ENCODE measurements around the gene FHIT.
"Not testable (repeated sequence)": the region's sequence is repeated elsewhere in the genome, so short reads cannot be mapped to it uniquely, and the experiment has no call there.

Gene FHIT

DNA sequence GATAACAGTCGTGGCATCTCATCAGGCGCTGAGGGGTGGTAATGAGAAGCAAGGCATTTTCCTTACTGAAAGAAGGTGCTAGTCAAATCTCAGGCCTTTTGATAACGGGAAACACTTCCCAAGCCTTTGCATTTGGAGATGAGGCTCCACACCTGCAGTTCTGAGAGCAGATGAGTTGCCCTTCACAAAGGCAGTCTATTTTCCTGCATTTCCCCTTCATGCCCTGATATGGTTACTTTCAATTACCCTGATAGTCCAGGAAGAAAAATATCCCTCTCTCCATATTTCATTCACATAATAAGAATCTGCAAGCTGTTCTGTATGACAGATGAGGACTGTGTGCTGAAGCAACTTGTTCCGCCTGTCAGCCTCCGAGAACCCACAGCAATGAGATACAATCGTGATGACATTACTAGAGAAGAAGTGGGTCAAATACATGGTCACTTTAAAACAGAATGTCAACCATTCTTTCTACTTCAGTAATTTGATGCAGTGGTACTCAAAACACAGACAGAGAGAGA is 25.0 kb downstream of the FHIT start:
- DNase-seq (ENCODE audit: low read depth), result no peak

DNA sequence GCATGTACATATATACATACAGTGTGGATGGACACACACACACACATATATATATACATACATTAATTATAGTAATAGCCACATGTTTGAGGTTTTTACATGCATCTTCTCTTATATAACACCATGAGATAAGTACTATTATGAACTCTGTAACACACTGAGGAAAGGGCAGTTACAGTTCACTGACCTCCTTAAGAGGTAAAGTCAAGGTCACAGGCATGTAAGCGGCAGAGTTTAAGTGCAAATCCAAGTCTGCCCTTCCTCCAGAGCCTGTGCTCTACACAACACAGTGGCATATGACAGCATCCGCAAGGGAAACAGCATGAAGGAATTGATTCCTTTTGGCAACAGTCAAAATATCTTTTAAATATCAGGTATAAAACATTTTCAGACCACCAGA is 26.4 kb downstream of the FHIT start:
- DNase-seq (ENCODE audit: low read depth), result no peak

DNA sequence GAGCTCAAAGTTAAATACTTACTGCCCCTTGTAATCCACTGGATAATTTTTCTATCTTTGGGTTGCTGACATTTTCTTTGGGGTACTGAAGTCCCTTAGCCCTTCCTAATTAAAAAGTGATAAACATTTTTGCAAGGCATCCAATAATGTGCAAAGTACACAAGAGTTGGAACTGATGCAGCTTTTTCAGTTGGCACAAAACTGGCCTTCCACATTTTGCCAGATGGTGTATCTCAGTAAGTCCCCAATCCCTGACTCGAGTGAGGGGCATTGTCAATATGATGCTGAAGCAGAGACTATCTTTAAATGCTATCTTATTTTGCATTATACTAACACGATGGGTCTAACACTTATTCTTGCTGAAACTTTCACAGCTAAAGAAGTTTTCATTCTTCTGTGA is 27.8 kb downstream of the FHIT start:
- DNase-seq (ENCODE audit: low read depth), result no peak

DNA sequence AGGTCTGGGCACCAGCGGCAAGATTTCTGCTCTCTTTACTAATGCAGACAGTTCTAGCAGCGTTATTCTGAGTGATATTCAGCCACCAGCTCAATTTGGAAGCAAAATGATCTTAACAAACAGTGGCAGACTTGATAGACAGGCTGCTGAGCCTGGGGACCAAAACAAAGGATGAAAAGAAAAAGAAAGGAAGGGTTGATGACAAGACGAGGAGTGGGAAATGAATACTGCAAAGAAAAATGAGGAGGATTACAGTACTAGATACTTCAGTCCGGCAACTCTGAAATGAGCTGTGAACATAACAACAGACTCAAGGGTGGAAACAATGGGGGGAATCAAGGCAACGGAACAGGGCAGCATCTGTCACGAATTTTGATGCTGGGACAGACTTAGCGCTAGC is 28.8 kb downstream of the FHIT start:
- no peak for DNase-seq (ENCODE audit: low read depth)

GRCh38 chr3:61221759-61222362 is 29.4 kb downstream of the FHIT start:
- DNase-seq (ENCODE audit: low read depth), result no peak

GRCh38 chr3:61218504-61218903 is 32.7 kb downstream of the FHIT start:
- DNase-seq (ENCODE audit: low read depth), result no peak

GRCh38 chr3:61216171-61216570 is 35.1 kb downstream of the FHIT start:
- not testable (repeated sequence) for DNase-seq (ENCODE audit: low read depth)

DNA sequence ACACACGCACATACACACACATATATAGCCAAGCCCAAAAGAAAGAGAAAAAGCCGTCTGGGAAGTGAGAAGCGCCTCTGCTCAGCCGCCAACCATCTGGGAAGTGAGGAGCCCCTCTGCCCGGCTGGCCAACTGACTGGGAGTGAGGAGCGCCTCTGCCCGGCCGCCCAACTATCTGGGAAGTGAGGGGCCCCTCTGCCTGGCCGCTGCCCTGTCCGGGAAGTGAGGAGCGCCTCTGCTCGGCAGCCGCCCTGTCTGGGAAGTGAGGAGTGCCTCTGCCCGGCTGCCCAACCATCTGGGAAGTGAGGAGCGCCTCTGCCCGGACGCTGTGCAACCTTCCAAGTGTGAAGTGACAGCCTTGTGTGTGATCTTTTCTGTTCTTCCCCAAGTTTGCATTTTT is 49.2 kb downstream of the FHIT start:
- no peak for DNase-seq (ENCODE audit: low read depth)

DNA sequence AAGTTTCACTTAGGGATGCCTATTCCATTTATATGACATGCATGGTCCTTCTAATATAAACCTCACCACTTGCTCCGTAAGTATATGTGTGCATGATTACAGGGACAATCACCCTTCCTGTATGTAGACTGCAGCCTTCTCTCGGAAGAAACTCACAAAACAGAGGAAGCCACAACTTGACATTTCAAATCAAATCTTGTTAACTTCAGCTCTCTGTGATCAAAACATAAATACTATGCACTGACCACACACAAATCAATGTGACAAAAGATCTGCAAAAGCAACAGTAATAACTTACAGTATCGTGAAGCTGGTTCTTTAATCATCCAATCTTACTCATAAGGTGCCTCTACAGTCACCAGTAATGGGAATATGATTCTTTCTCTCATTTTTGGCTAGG is 50.2 kb downstream of the FHIT start:
- no peak for DNase-seq (ENCODE audit: low read depth)

DNA sequence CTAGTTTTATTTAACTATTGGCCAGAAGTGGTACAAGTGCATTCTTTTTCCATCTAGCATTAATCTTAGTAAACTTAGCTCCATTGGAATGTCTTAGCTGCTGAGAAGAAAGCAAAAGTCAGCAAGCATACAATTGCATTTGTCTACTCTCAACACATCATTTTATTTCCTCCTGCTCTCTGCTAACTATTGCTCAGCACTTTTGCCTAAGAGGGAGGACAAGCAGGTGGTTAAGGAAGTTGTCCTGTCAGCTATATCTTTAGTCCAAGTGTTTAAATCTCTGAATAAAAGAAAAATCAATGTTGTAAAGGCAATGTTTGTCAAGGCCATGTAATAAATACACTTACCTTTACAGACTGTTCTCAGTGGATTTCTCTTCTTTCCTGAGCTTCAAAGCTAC is 51.0 kb downstream of the FHIT start:
- DNase-seq (ENCODE audit: low read depth), result no peak

GRCh38 chr3:61199843-61200242 is 51.4 kb downstream of the FHIT start:
- DNase-seq (ENCODE audit: low read depth), result no peak

DNA sequence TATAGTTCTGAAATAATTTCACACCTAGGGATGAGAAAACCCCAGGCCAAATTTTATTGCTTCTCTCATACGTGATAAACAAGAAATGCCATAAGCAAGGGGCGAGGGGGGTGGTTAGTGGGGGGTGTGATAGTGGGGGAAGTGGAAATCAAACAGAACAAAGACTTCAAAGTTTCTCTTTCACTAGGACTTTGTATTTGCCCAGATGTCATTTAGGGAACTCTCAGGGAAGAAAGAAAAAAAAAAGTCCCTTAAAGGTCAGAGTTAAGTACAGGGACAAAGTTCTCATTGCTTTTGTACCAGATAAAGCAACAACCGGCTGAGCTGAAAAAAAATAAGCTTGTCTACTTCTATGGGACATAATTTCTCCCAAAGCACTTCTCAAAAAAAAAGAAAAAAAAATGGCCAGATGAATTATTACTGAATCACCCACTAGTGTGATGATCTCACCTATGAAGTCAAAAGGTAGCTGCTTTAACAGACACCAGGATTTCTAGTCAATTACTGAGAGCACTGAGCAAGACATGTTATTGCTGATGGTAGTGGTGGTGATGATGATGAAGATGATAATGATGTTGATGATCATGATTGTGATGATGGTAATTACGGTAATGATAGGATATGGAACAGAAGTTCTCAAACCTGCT is 56.2 kb downstream of the FHIT start:
- no peak for DNase-seq (ENCODE audit: low read depth)

- DNase-seq (ENCODE audit: low read depth), result no peak
Observed at GRCh38 chr3:61192222-61192621, 59.0 kb downstream of the FHIT start.

DNA sequence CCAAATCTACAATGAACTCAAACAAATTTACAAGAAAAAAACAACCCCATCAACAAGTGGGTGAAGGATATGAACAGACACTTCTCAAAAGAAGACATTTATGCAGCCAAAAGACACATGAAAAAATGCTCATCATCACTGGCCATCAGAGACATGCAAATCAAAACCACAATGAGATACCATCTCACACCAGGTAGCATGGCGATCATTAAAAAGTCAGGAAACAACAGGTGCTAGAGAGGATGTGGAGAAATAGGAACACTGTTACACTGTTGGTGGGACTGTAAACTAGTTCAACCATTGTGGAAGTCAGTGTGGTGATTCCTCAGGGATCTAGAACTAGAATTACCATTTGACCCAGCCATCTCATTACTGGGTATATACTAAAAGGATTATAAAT is 61.0 kb downstream of the FHIT start:
- not testable (repeated sequence) for DNase-seq (ENCODE audit: low read depth)

- no peak for DNase-seq (ENCODE audit: low read depth)
Observed at GRCh38 chr3:61186030-61186429, 65.2 kb downstream of the FHIT start.

DNA sequence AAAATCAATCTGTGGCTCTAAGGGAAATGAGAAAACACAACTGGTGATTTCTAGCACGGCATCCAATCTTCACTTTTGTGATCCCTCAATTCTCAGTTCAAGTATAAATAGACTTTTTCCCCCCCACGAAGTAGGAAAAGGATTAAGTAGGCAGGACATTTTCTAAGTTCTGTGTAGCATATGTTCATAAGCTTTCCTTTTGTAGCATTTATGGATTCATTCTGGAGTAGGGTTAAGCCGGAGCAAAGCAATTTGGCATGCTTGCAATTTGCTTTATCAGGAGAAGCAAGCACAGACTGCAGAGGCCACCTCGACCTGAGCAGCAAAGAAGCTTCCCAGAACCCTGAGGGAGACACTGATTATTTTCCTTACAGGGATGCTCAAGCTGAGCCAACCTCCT is 66.3 kb downstream of the FHIT start:
- DNase-seq (ENCODE audit: low read depth), result no peak

DNA sequence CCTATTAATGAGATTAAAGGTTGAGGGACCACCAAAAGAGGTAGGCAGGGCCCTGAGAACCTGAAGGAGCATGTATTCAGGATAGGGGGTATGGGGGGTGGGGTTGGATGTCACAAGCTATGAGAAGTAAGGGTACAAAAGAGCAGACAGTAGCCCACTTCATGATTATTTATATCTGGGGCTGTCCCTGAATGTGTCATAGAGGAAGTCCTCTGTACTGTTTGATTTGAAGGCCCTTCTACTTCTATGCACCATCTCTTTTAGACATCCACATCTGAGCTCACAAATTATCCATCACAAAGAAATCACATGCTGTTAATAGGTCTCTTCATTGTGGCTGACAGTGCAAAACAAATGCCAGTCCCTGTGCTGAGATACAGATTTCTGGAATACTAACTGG is 68.6 kb downstream of the FHIT start:
- DNase-seq (ENCODE audit: low read depth), result no peak

DNA sequence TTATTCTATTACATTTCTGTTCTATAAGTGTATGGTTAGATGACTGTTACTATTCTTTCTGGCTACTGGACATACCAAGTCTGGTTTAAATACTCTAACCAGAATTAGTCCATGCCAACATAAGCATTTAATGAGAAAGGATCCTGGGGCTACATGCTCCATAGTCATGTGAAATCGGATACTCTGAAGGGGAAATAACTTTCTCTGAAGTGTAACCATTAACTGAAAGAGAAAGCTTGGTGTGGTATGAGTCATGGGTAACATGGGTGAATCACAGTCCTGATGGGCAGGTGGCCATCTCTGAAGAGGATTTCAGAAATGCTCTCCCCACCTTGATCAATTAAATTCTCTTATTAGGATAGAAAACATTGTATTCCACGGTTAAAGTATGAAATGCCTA is 69.4 kb downstream of the FHIT start:
- peak; percentile 22 for DNase-seq (ENCODE audit: low read depth)

DNA sequence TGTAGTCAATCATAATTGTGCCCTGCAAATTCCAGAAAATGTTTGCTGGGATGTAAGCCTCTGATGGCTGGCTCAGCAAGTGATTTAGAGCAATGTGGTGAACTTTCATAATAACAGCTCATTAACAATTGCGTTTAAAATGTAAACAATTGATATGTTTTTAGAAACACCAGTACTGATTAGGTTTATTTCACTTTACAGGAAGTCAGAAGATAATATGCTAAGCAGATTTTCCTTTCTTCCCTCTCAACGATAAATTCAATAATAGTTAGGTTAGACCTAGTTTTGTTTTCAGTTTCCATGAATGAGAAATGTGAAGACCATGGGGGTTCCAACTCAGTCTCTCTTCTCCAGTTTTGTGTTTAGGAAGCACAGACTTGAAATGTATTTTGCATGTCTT is 71.0 kb downstream of the FHIT start:
- DNase-seq (ENCODE audit: low read depth), result no peak

DNA sequence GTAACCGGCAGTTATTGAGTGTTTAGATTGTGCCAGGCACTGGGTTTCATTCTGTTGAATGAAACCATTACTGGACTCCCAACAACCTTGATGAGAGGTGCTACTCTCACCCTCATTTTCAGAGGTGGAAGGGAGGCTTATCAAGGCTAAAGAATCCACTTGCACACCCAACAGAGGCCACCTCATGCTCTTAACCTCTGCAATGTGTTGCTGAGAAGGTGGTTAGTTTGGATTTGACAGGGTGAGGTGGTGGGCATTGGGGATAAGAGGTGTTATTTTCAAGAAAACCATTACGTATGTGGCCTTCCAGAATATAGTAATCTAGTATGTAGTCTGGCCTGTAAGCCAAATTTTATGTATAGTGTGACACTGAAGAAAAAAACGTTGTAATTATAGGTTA is 73.1 kb downstream of the FHIT start:
- DNase-seq (ENCODE audit: low read depth), result no peak

DNA sequence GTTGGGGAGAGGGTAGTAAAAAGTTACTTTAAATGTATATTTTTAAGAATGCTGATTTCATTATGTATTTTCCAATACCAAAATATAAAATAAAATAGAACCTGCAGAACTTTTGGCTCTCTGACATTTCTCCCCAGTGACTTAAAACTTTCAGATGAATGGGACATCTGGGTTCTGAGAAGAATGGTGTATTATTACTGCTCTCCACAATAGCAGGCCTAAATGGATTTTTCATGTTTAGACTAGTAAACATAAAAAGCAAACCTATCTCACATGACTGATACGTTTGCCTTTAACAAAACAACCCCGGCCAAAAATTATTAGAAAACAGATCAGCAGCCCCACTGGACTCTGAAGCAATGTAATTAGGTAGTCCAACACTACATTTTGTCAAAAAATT is 73.8 kb downstream of the FHIT start:
- no peak for DNase-seq (ENCODE audit: low read depth)

GRCh38 chr3:61173676-61174075 is 77.6 kb downstream of the FHIT start:
- no peak for DNase-seq (ENCODE audit: low read depth)

DNA sequence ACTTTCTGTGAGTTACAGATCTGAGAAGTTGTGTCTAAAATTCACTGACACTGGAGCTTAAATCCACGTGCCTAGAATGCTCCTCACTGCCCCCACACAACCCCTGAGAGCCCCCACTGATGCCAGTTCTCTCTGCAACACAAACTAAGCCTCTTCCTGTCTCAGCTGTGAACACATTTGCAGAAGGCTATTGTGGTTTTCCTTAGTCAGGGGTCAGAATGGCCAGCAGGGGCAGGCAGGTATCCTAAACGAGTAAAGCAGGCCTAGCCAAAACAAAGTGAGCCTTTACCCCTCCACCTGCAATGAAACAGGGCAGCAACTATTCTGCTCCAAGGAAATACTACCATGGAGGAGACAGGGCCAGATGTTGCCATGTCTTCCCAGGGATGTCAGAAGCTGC is 78.6 kb downstream of the FHIT start:
- DNase-seq (ENCODE audit: low read depth), result peak; percentile 0

DNA sequence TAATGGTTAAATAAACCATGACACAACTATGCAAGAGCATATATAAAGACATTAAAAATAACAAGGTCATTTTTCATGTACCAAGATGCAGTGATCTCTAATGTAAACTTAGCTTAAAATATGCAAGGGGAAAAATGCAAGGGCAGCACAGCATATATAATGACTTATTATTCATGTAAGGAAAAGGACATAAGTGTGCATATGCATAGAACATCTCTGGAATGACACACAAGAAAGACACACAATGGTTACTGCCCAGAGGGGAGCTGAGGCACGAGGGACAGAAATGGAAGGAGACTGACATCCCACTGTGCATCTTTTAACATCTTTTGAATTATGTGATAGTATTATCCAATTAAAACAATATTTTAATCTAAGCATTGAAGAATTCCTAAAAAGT is 79.0 kb downstream of the FHIT start:
- no peak for DNase-seq (ENCODE audit: low read depth)

Measured in ELR (cell line).